ENCODE data around the gene DKK1. TPM values are rescaled to one million over a fixed set of nuclear protein-coding genes. Genes with fewer than 3 reads are reported as not detected.

The DKK1 gene
- polyA plus RNA-seq, 1 donor (not counting 4 experiments of a cell fraction or from before 2014, with no cell fraction given): 223 TPM

DNA sequence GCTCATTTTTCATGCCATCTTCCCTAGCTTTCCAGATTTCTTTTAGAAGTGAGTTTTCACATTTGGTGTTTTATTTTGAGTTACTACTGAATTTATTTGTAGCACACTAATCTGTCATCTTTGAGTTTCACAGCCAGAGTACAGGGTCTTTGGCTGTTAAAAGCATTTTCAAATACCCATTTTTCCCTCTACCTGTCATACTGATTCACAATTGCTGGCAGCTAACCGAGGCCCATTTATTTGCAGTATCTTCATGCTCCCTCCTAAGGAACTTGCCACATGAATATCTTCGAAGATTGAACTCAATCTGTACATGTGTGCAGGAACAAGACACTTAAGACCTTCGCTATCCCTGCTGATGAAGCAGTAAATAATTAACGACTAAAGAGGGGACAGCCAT is 44.8 kb upstream of the DKK1 start:
- H3K9me3 ChIP-seq (ENCODE audit: control insufficient read depth, low read depth, low read length): no peaks in the 10 kb centered on the region
- H3K27me3 ChIP-seq (ENCODE audit: control insufficient read depth, extremely low read depth, insufficient read depth, low read length): no peaks in the 10 kb centered on the region
- H4K20me1 ChIP-seq (ENCODE audit: control insufficient read depth, extremely low read depth, insufficient read depth, low read length): no peaks in the 10 kb centered on the region
- no peaks in the 10 kb centered on the region for H3K79me2 ChIP-seq (ENCODE audit: control insufficient read depth, insufficient read depth, low read length)
- H3K36me3 ChIP-seq (ENCODE audit: control insufficient read depth in 2 of 2, extremely low read depth in 1 of 2, insufficient read depth in 2 of 2, low read length in 2 of 2): no peaks in the 10 kb centered on the region
- H3K9ac ChIP-seq (ENCODE audit: control insufficient read depth, extremely low read depth, insufficient read depth, low read length): no peak overlapping the region
- FAIRE-seq: no peak
- H3K27ac ChIP-seq (ENCODE audit: control insufficient read depth, insufficient read depth, low read length): no peak overlapping the region
- no peak overlapping the region for H3K4me2 ChIP-seq (ENCODE audit: control insufficient read depth, extremely low read depth, insufficient read depth, low read depth, low read length)
- no peaks in the 10 kb centered on the region for H3K9me1 ChIP-seq (ENCODE audit: control insufficient read depth, extremely low read depth, insufficient read depth, low read length)
- dilution Hi-C loops (cut with MboI; ENCODE audit: extremely low pct_ligation_motif_present, low sequenced_read_pairs): no loop called here
- TF ChIP-seq EZH2 (IDR thresholded peaks at IDR 0.05; ENCODE audit: low read length): no peak
- TF ChIP-seq, protein P1, sequence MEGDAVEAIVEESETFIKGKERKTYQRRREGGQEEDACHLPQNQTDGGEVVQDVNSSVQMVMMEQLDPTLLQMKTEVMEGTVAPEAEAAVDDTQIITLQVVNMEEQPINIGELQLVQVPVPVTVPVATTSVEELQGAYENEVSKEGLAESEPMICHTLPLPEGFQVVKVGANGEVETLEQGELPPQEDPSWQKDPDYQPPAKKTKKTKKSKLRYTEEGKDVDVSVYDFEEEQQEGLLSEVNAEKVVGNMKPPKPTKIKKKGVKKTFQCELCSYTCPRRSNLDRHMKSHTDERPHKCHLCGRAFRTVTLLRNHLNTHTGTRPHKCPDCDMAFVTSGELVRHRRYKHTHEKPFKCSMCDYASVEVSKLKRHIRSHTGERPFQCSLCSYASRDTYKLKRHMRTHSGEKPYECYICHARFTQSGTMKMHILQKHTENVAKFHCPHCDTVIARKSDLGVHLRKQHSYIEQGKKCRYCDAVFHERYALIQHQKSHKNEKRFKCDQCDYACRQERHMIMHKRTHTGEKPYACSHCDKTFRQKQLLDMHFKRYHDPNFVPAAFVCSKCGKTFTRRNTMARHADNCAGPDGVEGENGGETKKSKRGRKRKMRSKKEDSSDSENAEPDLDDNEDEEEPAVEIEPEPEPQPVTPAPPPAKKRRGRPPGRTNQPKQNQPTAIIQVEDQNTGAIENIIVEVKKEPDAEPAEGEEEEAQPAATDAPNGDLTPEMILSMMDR (optimal IDR thresholded peaks at IDR 0.05 in 1 of 3, IDR thresholded peaks at IDR 0.05 in 1 of 3, conservative IDR thresholded peaks at IDR 0.05 in 1 of 3; ENCODE audit: extremely low read depth in 1 of 3, insufficient read depth in 2 of 3, low read length in 3 of 3): no peak
- H2AFZ ChIP-seq (ENCODE audit: control insufficient read depth, low read length): no peak overlapping the region
- DNase-seq (ENCODE audit: low read depth, low spot score): no peak
- H3K4me3 ChIP-seq (ENCODE audit: control insufficient read depth in 2 of 3, extremely low read depth in 1 of 3, insufficient read depth in 2 of 3, low read depth in 1 of 3, low read length in 3 of 3): no peak overlapping the region
- H3K4me1 ChIP-seq (ENCODE audit: control insufficient read depth, extremely low read depth, insufficient read depth, low read length): peaks cover 6% of the 10 kb centered on the region

DNA sequence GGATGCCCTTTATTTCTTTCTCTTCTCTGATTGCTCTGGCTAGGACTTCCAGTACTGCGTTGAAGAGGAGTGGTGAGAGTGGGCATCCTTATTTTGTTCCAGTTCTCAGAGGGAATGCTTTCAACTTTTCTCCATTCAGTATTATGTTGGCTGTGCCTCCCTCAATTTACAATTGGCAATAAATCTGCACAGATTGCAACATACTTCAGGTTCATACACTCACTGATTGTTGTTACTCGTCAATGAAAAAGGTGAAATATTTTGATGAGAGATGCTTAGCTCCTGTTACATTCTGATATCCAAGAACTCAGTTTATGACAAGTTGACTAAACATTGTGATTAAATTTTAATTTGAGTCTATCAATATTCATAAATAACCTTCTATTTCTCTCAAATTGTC is 37.9 kb upstream of the DKK1 start:
- H3K9ac ChIP-seq (ENCODE audit: control insufficient read depth, extremely low read depth, insufficient read depth, low read length): no peak overlapping the region
- no peaks in the 10 kb centered on the region for H3K36me3 ChIP-seq (ENCODE audit: control insufficient read depth in 2 of 2, extremely low read depth in 1 of 2, insufficient read depth in 2 of 2, low read length in 2 of 2)
- no peaks in the 10 kb centered on the region for H3K79me2 ChIP-seq (ENCODE audit: control insufficient read depth, insufficient read depth, low read length)
- TF ChIP-seq EZH2 (IDR thresholded peaks at IDR 0.05; ENCODE audit: low read length): no peak
- TF ChIP-seq, protein P1 (optimal IDR thresholded peaks at IDR 0.05 in 1 of 3, IDR thresholded peaks at IDR 0.05 in 1 of 3, conservative IDR thresholded peaks at IDR 0.05 in 1 of 3; ENCODE audit: extremely low read depth in 1 of 3, insufficient read depth in 2 of 3, low read length in 3 of 3): no peak
- H3K27ac ChIP-seq (ENCODE audit: control insufficient read depth, insufficient read depth, low read length): no peak overlapping the region
- no peaks in the 10 kb centered on the region for H3K27me3 ChIP-seq (ENCODE audit: control insufficient read depth, extremely low read depth, insufficient read depth, low read length)
- H3K9me1 ChIP-seq (ENCODE audit: control insufficient read depth, extremely low read depth, insufficient read depth, low read length): no peaks in the 10 kb centered on the region
- peaks cover 5% of the 10 kb centered on the region for H3K4me1 ChIP-seq (ENCODE audit: control insufficient read depth, extremely low read depth, insufficient read depth, low read length)
- dilution Hi-C loops (cut with MboI; ENCODE audit: extremely low pct_ligation_motif_present, low sequenced_read_pairs): no loop called here
- H2AFZ ChIP-seq (ENCODE audit: control insufficient read depth, low read length): no peak overlapping the region
- H4K20me1 ChIP-seq (ENCODE audit: control insufficient read depth, extremely low read depth, insufficient read depth, low read length): no peaks in the 10 kb centered on the region
- no peaks in the 10 kb centered on the region for H3K9me3 ChIP-seq (ENCODE audit: control insufficient read depth, low read depth, low read length)
- DNase-seq (ENCODE audit: low read depth, low spot score) (no peak), FAIRE-seq (no peak)
- no peak overlapping the region for H3K4me2 ChIP-seq (ENCODE audit: control insufficient read depth, extremely low read depth, insufficient read depth, low read depth, low read length)
- no peak overlapping the region for H3K4me3 ChIP-seq (ENCODE audit: control insufficient read depth in 2 of 3, extremely low read depth in 1 of 3, insufficient read depth in 2 of 3, low read depth in 1 of 3, low read length in 3 of 3)
